Liver (tissue), 9 donors: ENCODE data around the gene GJA5. TPM values are rescaled to one million over a fixed set of nuclear protein-coding genes. Genes with fewer than 3 reads are reported as not detected.

Experiments
- DNase-seq: peaks from one replicate; pipeline ENCODE4 v3.0.0-alpha.2; 2017; ENCODE audit warnings: low spot score
- H3K27ac ChIP-seq, 2 donors: one replicate each; pipeline ENCODE4 v1.7.0; 2013; ENCODE audit warnings: inconsistent platforms in 2 of 2, low read length in 2 of 2, control low read depth in 1 of 2, low read depth in 1 of 2, mild to moderate bottlenecking in 1 of 2
- H3K27me3 ChIP-seq, 4 donors: one replicate each; pipeline versions ENCODE4 v1.6.1 to v1.7.0; 2013; ENCODE audit warnings: low read length in 3 of 4, inconsistent platforms in 1 of 4, mild to moderate bottlenecking in 1 of 4, moderate library complexity in 1 of 4; ENCODE audit not compliant: control insufficient read depth in 4 of 4, insufficient read depth in 4 of 4
- H3K36me3 ChIP-seq, 4 donors: one replicate each; pipeline versions ENCODE4 v1.6.1 to v1.7.0; 2013; ENCODE audit warnings: low read length in 3 of 4, mild to moderate bottlenecking in 3 of 4, low read depth in 1 of 4, moderate library complexity in 1 of 4; ENCODE audit not compliant: control insufficient read depth in 4 of 4, insufficient read depth in 3 of 4
- H3K4me1 ChIP-seq, 4 donors: one replicate each; pipeline versions ENCODE4 v1.6.1 to v1.7.0; 2013; ENCODE audit warnings: low read length in 3 of 4, mild to moderate bottlenecking in 3 of 4, moderate library complexity in 1 of 4; ENCODE audit not compliant: control insufficient read depth in 4 of 4, insufficient read depth in 4 of 4
- H3K4me3 ChIP-seq, 3 donors: one replicate each; pipeline versions ENCODE4 v1.6.1 to v1.7.0; 2013; ENCODE audit warnings: low read length in 3 of 3, control low read depth in 1 of 3, low read depth in 1 of 3, mild to moderate bottlenecking in 1 of 3
- H3K9ac ChIP-seq, 2 donors: one replicate each; pipeline ENCODE4 v1.7.0; 2013; ENCODE audit warnings: low read length in 2 of 2, mild to moderate bottlenecking in 2 of 2, moderate library complexity in 2 of 2, control low read depth in 1 of 2, low read depth in 1 of 2
- H3K9me3 ChIP-seq, 4 donors: one replicate each; pipeline versions ENCODE4 v1.6.1 to v1.7.0; 2013; ENCODE audit warnings: low read length in 3 of 4; ENCODE audit not compliant: control insufficient read depth in 4 of 4
- EGR1 ChIP-seq, 2 donors: IDR thresholded peaks; 2 replicates each; pipeline ENCODE4 v1.6.1; 2016 to 2018; ENCODE audit warnings: antibody characterized with exemption in 2 of 2, low read depth in 2 of 2
- FOXA2 ChIP-seq: IDR thresholded peaks from 2 replicates; pipeline ENCODE4 v1.6.1; 2016; ENCODE audit warnings: antibody characterized with exemption
- HNF4G ChIP-seq: IDR thresholded peaks from 2 replicates; pipeline ENCODE4 v1.6.1; 2016; ENCODE audit warnings: antibody characterized with exemption
- NR2F2 ChIP-seq: IDR thresholded peaks from 2 replicates; pipeline ENCODE4 v1.6.1; 2016; ENCODE audit warnings: antibody characterized with exemption
- RAD21 ChIP-seq, 2 donors: IDR thresholded peaks; 2 replicates each; pipeline ENCODE4 v1.6.1; 2016; ENCODE audit warnings: antibody characterized with exemption in 2 of 2, mild to moderate bottlenecking in 2 of 2
- REST ChIP-seq: IDR thresholded peaks from 2 replicates; pipeline ENCODE4 v1.6.1; 2016; ENCODE audit warnings: antibody characterized with exemption, mild to moderate bottlenecking
- RXRA ChIP-seq, 2 donors: IDR thresholded peaks; 2 replicates each; pipeline ENCODE4 v1.6.1; 2017 to 2018; ENCODE audit warnings: antibody characterized with exemption in 2 of 2, mild to moderate bottlenecking in 1 of 2
- SP1 ChIP-seq: IDR thresholded peaks from 2 replicates; pipeline ENCODE4 v1.6.1; 2018; ENCODE audit warnings: antibody characterized with exemption, mild to moderate bottlenecking
- YY1 ChIP-seq: IDR thresholded peaks from 2 replicates; pipeline ENCODE4 v1.6.1; 2016; ENCODE audit warnings: antibody characterized with exemption, mild to moderate bottlenecking
- ZBTB33 ChIP-seq: IDR thresholded peaks from 2 replicates; pipeline ENCODE4 v1.6.1; 2016; ENCODE audit warnings: antibody characterized with exemption
- WGBS: extraction: QIAGEN DNeasy Blood & Tissue Kit; methylation state at CpG from one replicate; pipeline ENCODE4 v1.1.7; 2013; 5-methylcytosine and 5-hydroxymethylcytosine counted together
- polyA plus RNA-seq, 2 donors: library from polyadenylated mRNA; stranded (reverse) in 1 of 2; unstranded in 1 of 2; fragments of 200-250 nt in 1 of 2; fragments of >200 nt in 1 of 2; fragmentation: Nextera tagmentation in 1 of 2; extraction: Ambion mirVana in 1 of 2; gene quantifications; one replicate each; pipeline versions ENCODE4 v1.2.1 to v1.2.3, GENCODE V29; 2013 to 2015
- total RNA-seq, 2 donors: library from RNA; depleted of rRNA; stranded (reverse); fragments of >200 nt; gene quantifications; one replicate each; pipeline ENCODE4 v1.2.3, GENCODE V29; 2014
- TF ChIP-seq, protein P1 (sequence below): IDR thresholded peaks from 2 replicates; pipeline ENCODE4 v1.6.1; 2016; ENCODE audit warnings: antibody characterized with exemption
- donor health status: healthy.
- donor health status: healthy.
- donor health status: healthy.
- donor health status: healthy.
- donor health status: healthy.

GJA5 gene
- total and polyA plus RNA-seq, 4 donors: 0.70 to 1.8 (median 1.3) TPM

- no peak for TF ChIP-seq YY1
- TF ChIP-seq, protein P1, sequence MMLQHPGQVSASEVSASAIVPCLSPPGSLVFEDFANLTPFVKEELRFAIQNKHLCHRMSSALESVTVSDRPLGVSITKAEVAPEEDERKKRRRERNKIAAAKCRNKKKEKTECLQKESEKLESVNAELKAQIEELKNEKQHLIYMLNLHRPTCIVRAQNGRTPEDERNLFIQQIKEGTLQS: no peak
- 85% methylated on average over 6 of the region's 6 CpGs for WGBS
- no peak for DNase-seq
These were observed 21.5 kb downstream of the GJA5 start for GRCh38 chr1:147738739-147739476.

GRCh38 chr1:147738129-147738528, 22.3 kb downstream of the GJA5 start:
- Histone ChIP-seq H3K27ac (no peak overlapping the region), H3K4me3 (no peak overlapping the region), H3K4me1 (no peaks in the 10 kb centered on the region), H3K9ac (no peak overlapping the region), H3K27me3 (no peaks in the 10 kb centered on the region), H3K36me3 (no peaks in the 10 kb centered on the region), H3K9me3 (no peaks in the 10 kb centered on the region)
- 96% methylated on average over 2 of the region's 2 CpGs for WGBS
- TF ChIP-seq, protein P1: no peak
- no peak for TF ChIP-seq RXRA (IDR thresholded peaks at IDR 0.05)
- no peak for TF ChIP-seq ZBTB33
- no peak for TF ChIP-seq EGR1 (IDR thresholded peaks at IDR 0.05; ENCODE audit: low read depth in 2 of 2)
- no peak for TF ChIP-seq SP1
- no peak for TF ChIP-seq HNF4G
- no peak for DNase-seq

More at GRCh38 chr1:147738739-147739476, 21.5 kb downstream of the GJA5 start:
- no peak overlapping the region for H3K4me3 ChIP-seq
- no peaks in the 10 kb centered on the region for H3K27me3 ChIP-seq
- H3K36me3 ChIP-seq: no peaks in the 10 kb centered on the region
- no peak overlapping the region for H3K27ac ChIP-seq
- H3K9ac ChIP-seq: no peak overlapping the region
- no peaks in the 10 kb centered on the region for H3K9me3 ChIP-seq
- H3K4me1 ChIP-seq: no peaks in the 10 kb centered on the region

GRCh38 chr1:147736883-147737282, 23.5 kb downstream of the GJA5 start:
- Histone ChIP-seq H3K4me3 (no peak overlapping the region), H3K27ac (no peak overlapping the region), H3K9me3 (no peaks in the 10 kb centered on the region), H3K4me1 (no peaks in the 10 kb centered on the region), H3K27me3 (no peaks in the 10 kb centered on the region), H3K36me3 (no peaks in the 10 kb centered on the region), H3K9ac (no peak overlapping the region)
- TF ChIP-seq NR2F2 (no peak), RAD21 (IDR thresholded peaks at IDR 0.05) (no peak), RXRA (IDR thresholded peaks at IDR 0.05) (no peak), FOXA2 (no peak), HNF4G (no peak), YY1 (no peak), REST (no peak)
- no peak for DNase-seq
